ENCODE results near the gene UBE2O. TPM values are rescaled to one million over a fixed set of nuclear protein-coding genes. Genes with fewer than 3 reads are reported as not detected.

UBE2O gene
- total RNA-seq, 1 experiment from 2014 or later = 52.6 TPM

DNA sequence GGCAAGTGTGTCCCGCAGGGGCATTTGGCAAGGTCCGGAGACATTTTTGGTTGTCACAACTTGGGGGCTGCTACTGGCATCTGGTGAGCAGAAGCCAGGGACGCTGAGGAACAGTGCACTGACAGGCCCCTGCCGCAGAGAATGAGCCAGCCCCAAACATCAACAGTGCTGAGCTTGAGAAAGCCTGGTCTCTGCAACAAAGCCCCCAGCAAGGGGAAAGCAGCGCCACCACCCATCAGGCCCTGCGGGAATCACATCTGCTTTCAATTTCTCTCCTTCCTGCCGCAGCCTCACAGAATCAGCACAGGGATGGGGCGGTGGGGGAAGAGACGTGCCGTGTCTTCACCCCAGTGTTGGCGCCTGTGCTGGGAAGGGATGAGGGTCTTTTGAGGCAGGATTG lies 84.4 kb downstream of the UBE2O start:
- H3K4me2 ChIP-seq (ENCODE audit: insufficient read depth, insufficient read length, low read length) = no peak overlapping the region
- no peak overlapping the region for H3K56ac ChIP-seq (ENCODE audit: insufficient read length, low read depth, low read length)
- H3K4me1 Mint-ChIP-seq = peaks cover 22 to 37% of the 10 kb centered on the region in 2 experiments
- H2AFZ ChIP-seq (ENCODE audit: low read length) = no peak overlapping the region
- H2BK5ac ChIP-seq (ENCODE audit: insufficient read length, low read length) = no peak overlapping the region
- no peak overlapping the region for H3K18ac ChIP-seq (ENCODE audit: insufficient read length, low read depth, low read length)
- H2BK120ac ChIP-seq (ENCODE audit: low read depth, low read length, poor library complexity, severe bottlenecking) = no peak overlapping the region
- no peak overlapping the region for H2BK15ac ChIP-seq (ENCODE audit: low read depth, low read length)
- H2BK20ac ChIP-seq (ENCODE audit: low read depth, low read length, poor library complexity, severe bottlenecking) = no peak overlapping the region
- no peaks in the 10 kb centered on the region for H3K23me2 ChIP-seq (ENCODE audit: insufficient read length, low read depth, low read length, poor library complexity, severe bottlenecking)
- H3K14ac ChIP-seq (ENCODE audit: insufficient read depth, low read length) = no peak overlapping the region
- H3K23ac ChIP-seq (ENCODE audit: insufficient read length, low read depth, low read length) = no peak overlapping the region
- peaks cover 5% of the 10 kb centered on the region; the same call in 1 of the 2 replicates for H3K4me1 ChIP-seq (ENCODE audit: insufficient read depth, low read length)
- no peaks in the 10 kb centered on the region for H3K79me1 ChIP-seq (ENCODE audit: insufficient read depth, low read depth, low read length, poor library complexity, severe bottlenecking)
- no peak overlapping the region for H3K9ac ChIP-seq (ENCODE audit: extremely low read depth, insufficient read length, low read length)
- no peak overlapping the region for H2BK12ac ChIP-seq (ENCODE audit: insufficient read length, low read depth, low read length)
- no peaks in the 10 kb centered on the region; a peak in 1 of 5 replicates for H3K9me3 Mint-ChIP-seq
- DNase-seq = peak; percentile 50
- no peaks in the 10 kb centered on the region for H3K9me3 ChIP-seq (ENCODE audit: control insufficient read depth, low read depth, low read length)
- TF ChIP-seq, protein P1, sequence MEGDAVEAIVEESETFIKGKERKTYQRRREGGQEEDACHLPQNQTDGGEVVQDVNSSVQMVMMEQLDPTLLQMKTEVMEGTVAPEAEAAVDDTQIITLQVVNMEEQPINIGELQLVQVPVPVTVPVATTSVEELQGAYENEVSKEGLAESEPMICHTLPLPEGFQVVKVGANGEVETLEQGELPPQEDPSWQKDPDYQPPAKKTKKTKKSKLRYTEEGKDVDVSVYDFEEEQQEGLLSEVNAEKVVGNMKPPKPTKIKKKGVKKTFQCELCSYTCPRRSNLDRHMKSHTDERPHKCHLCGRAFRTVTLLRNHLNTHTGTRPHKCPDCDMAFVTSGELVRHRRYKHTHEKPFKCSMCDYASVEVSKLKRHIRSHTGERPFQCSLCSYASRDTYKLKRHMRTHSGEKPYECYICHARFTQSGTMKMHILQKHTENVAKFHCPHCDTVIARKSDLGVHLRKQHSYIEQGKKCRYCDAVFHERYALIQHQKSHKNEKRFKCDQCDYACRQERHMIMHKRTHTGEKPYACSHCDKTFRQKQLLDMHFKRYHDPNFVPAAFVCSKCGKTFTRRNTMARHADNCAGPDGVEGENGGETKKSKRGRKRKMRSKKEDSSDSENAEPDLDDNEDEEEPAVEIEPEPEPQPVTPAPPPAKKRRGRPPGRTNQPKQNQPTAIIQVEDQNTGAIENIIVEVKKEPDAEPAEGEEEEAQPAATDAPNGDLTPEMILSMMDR (conservative IDR thresholded peaks at IDR 0.05) = no peak
- H3K79me2 ChIP-seq (ENCODE audit: insufficient read depth, low read length) = no peaks in the 10 kb centered on the region
- H3K27ac ChIP-seq (ENCODE audit: insufficient read length, low read depth, low read length) = no peak overlapping the region
- no peak overlapping the region for H3K27ac Mint-ChIP-seq
- H3K27me3 Mint-ChIP-seq (ENCODE audit: low read depth) = no peaks in the 10 kb centered on the region; the same call in none of the 2 replicates
- H3K27me3 ChIP-seq (ENCODE audit: insufficient read depth, low read length) = no peaks in the 10 kb centered on the region
- H3K4ac ChIP-seq (ENCODE audit: low read depth, low read length) = no peak overlapping the region
- no CpG with 5 or more reads among the region's 11 CpGs for WGBS (ENCODE audit: extremely low coverage, insufficient read length, low lambda C conversion rate)
- H3K36me3 Mint-ChIP-seq (ENCODE audit: insufficient read depth in 1 of 3, low read depth in 3 of 3) = no peaks in the 10 kb centered on the region
- H4K20me1 ChIP-seq (ENCODE audit: control insufficient read depth, insufficient read depth, insufficient read length) = no peaks in the 10 kb centered on the region
- H3K4me3 Mint-ChIP-seq = no peak overlapping the region
- H4K91ac ChIP-seq (ENCODE audit: insufficient read length, low read depth, low read length) = no peak overlapping the region
- H2AK5ac ChIP-seq (ENCODE audit: insufficient read length, low read length) = no peak overlapping the region
- H3T11ph ChIP-seq (ENCODE audit: low read length) = no peak overlapping the region
- H4K8ac ChIP-seq (replicated peaks; ENCODE audit: insufficient read length, low read depth, low read length) = no peak overlapping the region
- no peak overlapping the region for H4K5ac ChIP-seq (ENCODE audit: insufficient read length, low read depth, low read length)
